BE2C (cell line): ENCODE measurements around the gene SULT2B1.
A peak's percentile ranks its signal among the peaks of the same experiment; 100 is the strongest.

Source experiments
- DNase-seq: peaks from one replicate; pipeline ENCODE4 v3.0.0-alpha.2; 2020
- H3K27me3 ChIP-seq: fragments of 250-450 bp; sonication (Bioruptor Pico); 2 replicates; pipeline ENCODE4 v1.5.1; 2020; ENCODE audit warnings: mild to moderate bottlenecking
- H3K36me3 ChIP-seq: fragments of 250-450 bp; sonication (Bioruptor Pico); 2 replicates; pipeline ENCODE4 v1.5.1; 2020; ENCODE audit warnings: mild to moderate bottlenecking
- H3K4me1 ChIP-seq: fragments of 250-450 bp; sonication (Bioruptor Pico); 2 replicates; pipeline ENCODE4 v1.5.1; 2020
- H3K4me3 ChIP-seq: 2 replicates; pipeline ENCODE4 v1.5.1; 2011; ENCODE audit warnings: low read depth, low read length
- H3K9me3 ChIP-seq: fragments of 250-450 bp; sonication (Bioruptor Pico); 2 replicates; pipeline ENCODE4 v1.5.1; 2020
- TF ChIP-seq, protein P1 (sequence below): IDR thresholded peaks from 2 replicates; pipeline ENCODE4 v1.5.1; 2012; ENCODE audit warnings: mild to moderate bottlenecking, low read depth, low read length

SULT2B1 gene

GRCh38 chr19:48553676-48554384 lies 1.9 kb downstream of the SULT2B1 start:
- Histone ChIP-seq H3K36me3 (no peaks in the 10 kb centered on the region), H3K27me3 (peaks cover 11% of the 10 kb centered on the region), H3K4me3 (no peak overlapping the region), H3K4me1 (no peaks in the 10 kb centered on the region), H3K9me3 (no peaks in the 10 kb centered on the region)
- DNase-seq, result peak; percentile 36
- TF ChIP-seq, protein P1, sequence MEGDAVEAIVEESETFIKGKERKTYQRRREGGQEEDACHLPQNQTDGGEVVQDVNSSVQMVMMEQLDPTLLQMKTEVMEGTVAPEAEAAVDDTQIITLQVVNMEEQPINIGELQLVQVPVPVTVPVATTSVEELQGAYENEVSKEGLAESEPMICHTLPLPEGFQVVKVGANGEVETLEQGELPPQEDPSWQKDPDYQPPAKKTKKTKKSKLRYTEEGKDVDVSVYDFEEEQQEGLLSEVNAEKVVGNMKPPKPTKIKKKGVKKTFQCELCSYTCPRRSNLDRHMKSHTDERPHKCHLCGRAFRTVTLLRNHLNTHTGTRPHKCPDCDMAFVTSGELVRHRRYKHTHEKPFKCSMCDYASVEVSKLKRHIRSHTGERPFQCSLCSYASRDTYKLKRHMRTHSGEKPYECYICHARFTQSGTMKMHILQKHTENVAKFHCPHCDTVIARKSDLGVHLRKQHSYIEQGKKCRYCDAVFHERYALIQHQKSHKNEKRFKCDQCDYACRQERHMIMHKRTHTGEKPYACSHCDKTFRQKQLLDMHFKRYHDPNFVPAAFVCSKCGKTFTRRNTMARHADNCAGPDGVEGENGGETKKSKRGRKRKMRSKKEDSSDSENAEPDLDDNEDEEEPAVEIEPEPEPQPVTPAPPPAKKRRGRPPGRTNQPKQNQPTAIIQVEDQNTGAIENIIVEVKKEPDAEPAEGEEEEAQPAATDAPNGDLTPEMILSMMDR, result no peak

DNA sequence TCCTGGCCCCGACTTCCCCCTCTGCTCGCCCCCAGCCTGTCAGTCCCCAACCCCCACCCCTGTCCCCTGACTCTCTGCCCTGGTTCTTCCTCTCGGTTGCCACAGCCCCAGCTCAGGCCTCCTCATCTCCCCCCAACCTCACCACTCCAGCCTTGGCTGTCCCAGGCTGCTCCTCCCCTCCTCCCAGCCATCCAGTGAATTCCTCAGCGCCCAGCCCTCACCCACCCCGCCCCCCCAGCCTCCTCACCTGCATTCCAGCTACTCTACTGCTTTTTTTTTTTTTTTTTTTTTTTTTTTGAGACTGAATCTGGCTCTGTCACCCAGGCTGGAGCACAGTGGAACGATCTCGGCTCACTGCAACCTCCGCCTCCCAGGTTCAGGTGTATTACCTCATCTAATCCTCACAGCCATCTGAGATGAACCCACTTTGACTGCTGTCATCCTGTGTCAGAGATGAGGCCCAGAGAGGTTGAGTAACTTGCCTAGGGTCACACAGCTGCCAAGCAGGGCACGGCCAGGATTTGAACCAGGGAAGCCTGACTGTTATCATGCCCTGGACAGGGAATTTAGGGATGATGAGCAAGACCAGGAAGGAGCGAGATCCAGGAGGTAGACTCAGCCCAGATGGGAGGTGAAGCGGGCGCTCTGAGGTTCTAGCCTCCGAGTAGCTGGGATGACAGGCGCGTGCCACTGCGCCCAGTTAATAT lies 2.6 kb downstream of the SULT2B1 start:
- H3K9me3 ChIP-seq, result no peaks in the 10 kb centered on the region
- no peak overlapping the region for H3K4me3 ChIP-seq
- H3K27me3 ChIP-seq, result peaks cover 6% of the 10 kb centered on the region
- DNase-seq, result no peak
- no peaks in the 10 kb centered on the region for H3K4me1 ChIP-seq
- no peaks in the 10 kb centered on the region for H3K36me3 ChIP-seq
- TF ChIP-seq, protein P1, result no peak

DNA sequence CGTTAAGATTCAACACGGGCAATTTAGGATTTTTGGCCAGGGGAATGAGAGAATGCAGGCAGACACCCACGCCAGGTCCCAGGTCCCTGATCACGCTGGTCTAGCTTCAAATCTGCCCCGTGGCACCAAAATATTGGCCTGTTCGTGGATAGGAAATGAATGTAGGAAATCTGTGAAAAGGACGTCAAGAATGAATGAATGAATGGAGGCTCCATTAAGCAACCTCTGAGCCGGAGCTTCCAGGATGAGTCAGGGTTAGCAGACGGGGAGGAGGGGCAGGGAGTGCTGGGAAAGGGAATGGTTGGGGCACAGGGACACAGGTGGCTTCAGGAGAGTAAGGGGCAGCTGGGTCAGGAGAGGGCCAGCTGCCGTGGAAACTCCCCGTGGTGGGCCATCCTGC lies 4.2 kb downstream of the SULT2B1 start:
- TF ChIP-seq, protein P1, result no peak
- Histone ChIP-seq H3K36me3 (no peaks in the 10 kb centered on the region), H3K9me3 (no peaks in the 10 kb centered on the region), H3K27me3 (peaks cover 4% of the 10 kb centered on the region), H3K4me1 (no peaks in the 10 kb centered on the region), H3K4me3 (no peak overlapping the region)
- DNase-seq, result no peak

DNA sequence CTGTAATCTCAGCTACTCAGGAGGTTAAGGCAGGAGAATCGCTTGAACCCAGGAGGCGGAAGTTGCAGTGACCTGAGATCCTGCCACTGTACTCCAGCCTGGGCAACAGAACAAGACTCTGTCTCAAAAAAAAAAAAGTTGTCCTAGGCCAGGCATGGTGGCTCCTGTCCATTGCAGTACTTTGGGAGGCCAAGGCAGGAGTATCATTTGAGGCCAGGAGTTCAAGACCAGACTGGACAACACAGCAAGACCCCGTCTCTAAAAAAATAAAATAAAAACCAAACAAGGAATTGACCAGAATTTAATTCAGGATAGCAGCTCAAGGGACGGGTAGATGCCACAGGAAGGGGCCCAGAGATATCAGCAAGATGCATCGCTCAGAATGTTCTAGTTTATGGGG lies 4.9 kb downstream of the SULT2B1 start:
- DNase-seq, result no peak
- Histone ChIP-seq H3K4me3 (no peak overlapping the region), H3K27me3 (no peaks in the 10 kb centered on the region), H3K9me3 (no peaks in the 10 kb centered on the region), H3K4me1 (no peaks in the 10 kb centered on the region), H3K36me3 (no peaks in the 10 kb centered on the region)
- TF ChIP-seq, protein P1, result no peak

GRCh38 chr19:48558018-48558684 lies 6.2 kb downstream of the SULT2B1 start:
- no peak for DNase-seq
- Histone ChIP-seq H3K4me1 (no peaks in the 10 kb centered on the region), H3K9me3 (no peaks in the 10 kb centered on the region), H3K4me3 (no peak overlapping the region), H3K27me3 (no peaks in the 10 kb centered on the region), H3K36me3 (no peaks in the 10 kb centered on the region)
- TF ChIP-seq, protein P1, result no peak

- no peak for DNase-seq
- TF ChIP-seq, protein P1, result peak; percentile 27
- Histone ChIP-seq H3K27me3 (no peaks in the 10 kb centered on the region), H3K4me1 (no peaks in the 10 kb centered on the region), H3K36me3 (no peaks in the 10 kb centered on the region), H3K9me3 (no peaks in the 10 kb centered on the region), H3K4me3 (no peak overlapping the region)
These were observed 8.1 kb downstream of the SULT2B1 start for GRCh38 chr19:48560095-48560530.
